ENCODE data around the gene CCDC9B.

DNA sequence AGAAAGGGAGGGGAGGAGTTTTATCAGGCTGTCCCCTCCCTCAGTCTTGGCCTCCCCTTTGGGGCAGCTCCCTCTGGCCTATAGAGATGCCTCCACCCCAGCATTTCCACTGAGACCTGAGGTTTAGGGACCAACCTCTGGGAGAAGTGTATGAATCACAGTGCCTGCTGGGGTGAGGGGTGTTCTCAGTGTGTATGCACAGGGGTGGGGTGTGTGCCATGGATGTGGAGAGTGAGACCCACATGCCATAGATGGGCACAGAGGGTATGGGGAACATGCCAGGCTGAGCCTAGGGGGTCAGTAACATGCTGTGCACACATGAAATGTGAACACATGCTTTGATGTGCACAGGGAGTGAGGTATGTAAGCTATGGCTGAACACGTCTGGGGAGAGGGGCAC is 45.4 kb downstream of the CCDC9B start:
- TF ChIP-seq, protein P1, sequence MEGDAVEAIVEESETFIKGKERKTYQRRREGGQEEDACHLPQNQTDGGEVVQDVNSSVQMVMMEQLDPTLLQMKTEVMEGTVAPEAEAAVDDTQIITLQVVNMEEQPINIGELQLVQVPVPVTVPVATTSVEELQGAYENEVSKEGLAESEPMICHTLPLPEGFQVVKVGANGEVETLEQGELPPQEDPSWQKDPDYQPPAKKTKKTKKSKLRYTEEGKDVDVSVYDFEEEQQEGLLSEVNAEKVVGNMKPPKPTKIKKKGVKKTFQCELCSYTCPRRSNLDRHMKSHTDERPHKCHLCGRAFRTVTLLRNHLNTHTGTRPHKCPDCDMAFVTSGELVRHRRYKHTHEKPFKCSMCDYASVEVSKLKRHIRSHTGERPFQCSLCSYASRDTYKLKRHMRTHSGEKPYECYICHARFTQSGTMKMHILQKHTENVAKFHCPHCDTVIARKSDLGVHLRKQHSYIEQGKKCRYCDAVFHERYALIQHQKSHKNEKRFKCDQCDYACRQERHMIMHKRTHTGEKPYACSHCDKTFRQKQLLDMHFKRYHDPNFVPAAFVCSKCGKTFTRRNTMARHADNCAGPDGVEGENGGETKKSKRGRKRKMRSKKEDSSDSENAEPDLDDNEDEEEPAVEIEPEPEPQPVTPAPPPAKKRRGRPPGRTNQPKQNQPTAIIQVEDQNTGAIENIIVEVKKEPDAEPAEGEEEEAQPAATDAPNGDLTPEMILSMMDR (IDR thresholded peaks at IDR 0.05), result no peak
- TF ChIP-seq POLR2A (IDR thresholded peaks at IDR 0.05), result no peak

All from esophagus squamous epithelium (tissue), 4 donors.